C4-2B (cell line): ENCODE data around the gene OR10A2.

ENCODE experiments used
- H3K27ac ChIP-seq: fragments of 450-650 bp; 2 replicates; pipeline ENCODE4 v1.5.1; 2017
- ZFX ChIP-seq: fragments of 450-650 bp; IDR thresholded peaks from 2 replicates; pipeline ENCODE4 v1.6.1; 2017
- TF ChIP-seq, protein P1 (sequence below): fragments of 450-650 bp; conservative IDR thresholded peaks from 2 replicates; pipeline ENCODE4 v1.5.1; 2017; ENCODE audit warnings: mild to moderate bottlenecking

Gene OR10A2, protein sequence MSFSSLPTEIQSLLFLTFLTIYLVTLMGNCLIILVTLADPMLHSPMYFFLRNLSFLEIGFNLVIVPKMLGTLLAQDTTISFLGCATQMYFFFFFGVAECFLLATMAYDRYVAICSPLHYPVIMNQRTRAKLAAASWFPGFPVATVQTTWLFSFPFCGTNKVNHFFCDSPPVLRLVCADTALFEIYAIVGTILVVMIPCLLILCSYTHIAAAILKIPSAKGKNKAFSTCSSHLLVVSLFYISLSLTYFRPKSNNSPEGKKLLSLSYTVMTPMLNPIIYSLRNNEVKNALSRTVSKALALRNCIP

DNA sequence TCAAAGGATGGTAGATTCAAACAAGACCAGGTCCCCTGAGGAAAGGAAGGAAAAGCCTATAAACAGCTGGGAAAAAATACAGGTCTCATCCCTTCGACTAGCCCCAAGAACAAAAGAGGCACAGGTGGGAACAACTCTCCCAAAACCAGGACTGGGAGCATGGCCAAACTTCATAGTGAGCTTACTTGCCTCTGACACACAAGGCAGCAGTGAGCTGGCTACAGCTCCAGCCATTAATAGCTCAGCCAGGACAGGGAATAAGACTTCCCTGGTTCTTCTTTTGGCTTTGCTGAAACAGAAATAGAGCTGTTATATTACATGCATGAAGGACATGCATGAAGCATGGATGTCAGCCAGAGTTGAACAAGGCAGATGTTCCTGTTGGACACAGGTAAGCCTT, at the start of gene OR10A2:
TSS of gene OR10A2 (plus strand) at position 97 of the 400 bp plus-strand sequence. CDS start 6,698 bp downstream, outside the sequence.
- no peak within 1 kb of the TSS for H3K27ac ChIP-seq
- TF ChIP-seq, protein P1, sequence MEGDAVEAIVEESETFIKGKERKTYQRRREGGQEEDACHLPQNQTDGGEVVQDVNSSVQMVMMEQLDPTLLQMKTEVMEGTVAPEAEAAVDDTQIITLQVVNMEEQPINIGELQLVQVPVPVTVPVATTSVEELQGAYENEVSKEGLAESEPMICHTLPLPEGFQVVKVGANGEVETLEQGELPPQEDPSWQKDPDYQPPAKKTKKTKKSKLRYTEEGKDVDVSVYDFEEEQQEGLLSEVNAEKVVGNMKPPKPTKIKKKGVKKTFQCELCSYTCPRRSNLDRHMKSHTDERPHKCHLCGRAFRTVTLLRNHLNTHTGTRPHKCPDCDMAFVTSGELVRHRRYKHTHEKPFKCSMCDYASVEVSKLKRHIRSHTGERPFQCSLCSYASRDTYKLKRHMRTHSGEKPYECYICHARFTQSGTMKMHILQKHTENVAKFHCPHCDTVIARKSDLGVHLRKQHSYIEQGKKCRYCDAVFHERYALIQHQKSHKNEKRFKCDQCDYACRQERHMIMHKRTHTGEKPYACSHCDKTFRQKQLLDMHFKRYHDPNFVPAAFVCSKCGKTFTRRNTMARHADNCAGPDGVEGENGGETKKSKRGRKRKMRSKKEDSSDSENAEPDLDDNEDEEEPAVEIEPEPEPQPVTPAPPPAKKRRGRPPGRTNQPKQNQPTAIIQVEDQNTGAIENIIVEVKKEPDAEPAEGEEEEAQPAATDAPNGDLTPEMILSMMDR, result no peak
- no peak for TF ChIP-seq ZFX

- TF ChIP-seq ZFX, result no peak
- TF ChIP-seq, protein P1, result no peak
Measured at GRCh38 chr11:6813656-6814055, 49.2 kb upstream of the OR10A2 start.

GRCh38 chr11:6817694-6818093, 45.2 kb upstream of the OR10A2 start:
- TF ChIP-seq, protein P1, result no peak
- no peak for TF ChIP-seq ZFX
- no peak overlapping the region for H3K27ac ChIP-seq

More at GRCh38 chr11:6813656-6814055, 49.2 kb upstream of the OR10A2 start:
- H3K27ac ChIP-seq, result no peak overlapping the region

GRCh38 chr11:6818967-6819366, 43.9 kb upstream of the OR10A2 start:
- H3K27ac ChIP-seq, result no peak overlapping the region
- no peak for TF ChIP-seq ZFX
- TF ChIP-seq, protein P1, result no peak

GRCh38 chr11:6824136-6824823, 38.6 kb upstream of the OR10A2 start:
- H3K27ac ChIP-seq, result no peak overlapping the region
- no peak for TF ChIP-seq ZFX
- TF ChIP-seq, protein P1, result no peak

- no peak for TF ChIP-seq ZFX
- TF ChIP-seq, protein P1, result no peak
- no peak overlapping the region for H3K27ac ChIP-seq
Measured at GRCh38 chr11:6825231-6825744, 37.6 kb upstream of the OR10A2 start.

GRCh38 chr11:6828103-6828502, 34.8 kb upstream of the OR10A2 start:
- no peak for TF ChIP-seq ZFX
- TF ChIP-seq, protein P1, result no peak
- H3K27ac ChIP-seq, result no peak overlapping the region
